Measurements from ENCODE around the gene PDGFA.

Gene PDGFA

DNA sequence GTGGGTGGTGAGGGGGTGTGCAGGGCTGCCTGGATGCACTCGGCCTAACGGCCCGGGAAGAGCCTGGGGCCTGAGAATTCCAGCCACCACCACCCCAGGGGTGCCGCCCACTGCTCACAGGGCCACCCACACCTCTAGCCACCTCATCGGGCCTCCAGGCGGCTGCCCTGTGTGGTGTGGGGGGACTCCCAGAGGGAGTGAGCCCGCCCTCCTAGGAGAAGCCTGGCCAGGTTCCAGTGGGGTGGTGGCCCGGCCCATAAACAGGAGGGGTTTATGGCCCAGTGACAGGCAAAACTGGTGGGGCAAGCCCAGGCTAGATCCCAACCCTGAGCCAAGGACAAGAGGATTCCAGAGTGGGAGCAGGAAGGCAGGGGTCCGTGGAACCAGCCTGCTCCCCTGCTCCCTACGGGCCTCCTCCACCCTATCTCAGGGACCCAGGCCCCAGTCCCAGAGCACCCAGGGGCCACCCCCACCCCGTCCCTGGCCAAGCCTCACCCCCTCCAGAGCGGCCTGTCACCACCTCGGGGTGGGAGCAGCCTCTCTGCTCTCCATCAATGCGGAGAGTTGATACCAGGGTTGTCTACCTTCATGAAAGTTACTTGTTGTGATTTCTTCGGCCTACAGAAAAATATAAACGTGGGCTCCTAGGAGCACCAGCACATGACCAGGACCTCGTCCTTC lies 20.2 kb upstream of the PDGFA start:
- no peak for DNase-seq (ENCODE audit: low spot score)
- Histone ChIP-seq H3K4me3 (no peak overlapping the region), H3K27ac (peak overlapping the region in 1 of 2 donors; percentile 85)
- TF ChIP-seq, protein P1, sequence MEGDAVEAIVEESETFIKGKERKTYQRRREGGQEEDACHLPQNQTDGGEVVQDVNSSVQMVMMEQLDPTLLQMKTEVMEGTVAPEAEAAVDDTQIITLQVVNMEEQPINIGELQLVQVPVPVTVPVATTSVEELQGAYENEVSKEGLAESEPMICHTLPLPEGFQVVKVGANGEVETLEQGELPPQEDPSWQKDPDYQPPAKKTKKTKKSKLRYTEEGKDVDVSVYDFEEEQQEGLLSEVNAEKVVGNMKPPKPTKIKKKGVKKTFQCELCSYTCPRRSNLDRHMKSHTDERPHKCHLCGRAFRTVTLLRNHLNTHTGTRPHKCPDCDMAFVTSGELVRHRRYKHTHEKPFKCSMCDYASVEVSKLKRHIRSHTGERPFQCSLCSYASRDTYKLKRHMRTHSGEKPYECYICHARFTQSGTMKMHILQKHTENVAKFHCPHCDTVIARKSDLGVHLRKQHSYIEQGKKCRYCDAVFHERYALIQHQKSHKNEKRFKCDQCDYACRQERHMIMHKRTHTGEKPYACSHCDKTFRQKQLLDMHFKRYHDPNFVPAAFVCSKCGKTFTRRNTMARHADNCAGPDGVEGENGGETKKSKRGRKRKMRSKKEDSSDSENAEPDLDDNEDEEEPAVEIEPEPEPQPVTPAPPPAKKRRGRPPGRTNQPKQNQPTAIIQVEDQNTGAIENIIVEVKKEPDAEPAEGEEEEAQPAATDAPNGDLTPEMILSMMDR (IDR thresholded peaks at IDR 0.05), result no peak

- TF ChIP-seq, protein P1 (IDR thresholded peaks at IDR 0.05), result no peak
- no peak overlapping the region for H3K4me3 ChIP-seq
- peak overlapping the region; percentile 35 to 85 for H3K27ac ChIP-seq
- DNase-seq (ENCODE audit: low spot score), result no peak
These were observed 19.4 kb upstream of the PDGFA start for GRCh38 chr7:538764-539685.

DNA sequence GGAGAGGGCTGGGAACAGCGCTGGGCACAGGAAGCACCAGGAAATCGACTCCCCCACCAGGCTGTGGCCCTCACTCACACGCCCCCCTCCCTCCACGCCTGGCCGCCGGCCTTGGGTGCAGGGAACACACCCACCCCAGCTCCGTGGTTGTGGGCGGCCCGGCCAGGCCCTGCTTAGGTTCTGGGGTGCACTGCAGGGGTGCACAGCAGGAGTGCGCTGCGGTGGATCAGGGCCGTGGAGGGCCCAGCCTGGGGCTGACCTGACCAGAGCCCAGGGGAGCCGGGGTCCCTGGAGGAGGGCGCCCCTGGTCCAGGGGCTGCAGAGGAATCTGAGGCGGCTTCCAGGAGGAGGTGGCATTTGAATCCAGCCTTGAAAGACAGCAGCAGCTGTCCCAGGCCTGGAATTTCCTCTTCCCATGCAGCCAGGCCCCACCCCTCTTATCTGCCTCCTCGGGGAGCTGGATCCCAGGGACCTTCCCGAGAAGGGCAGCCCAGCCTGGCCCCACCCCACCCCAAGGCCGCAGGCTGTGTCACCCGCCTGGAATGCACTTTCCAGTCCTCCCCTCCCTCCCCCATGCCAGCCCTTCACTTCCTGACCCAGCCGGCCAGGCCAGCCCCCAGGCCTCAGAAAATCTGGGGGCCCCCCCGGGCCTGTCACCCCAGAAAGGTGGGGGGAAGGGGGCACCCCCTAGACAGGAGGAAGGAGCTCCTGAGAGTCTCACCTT lies 18.4 kb upstream of the PDGFA start:
- no peak overlapping the region for H3K4me3 ChIP-seq
- H3K27ac ChIP-seq, result peak overlapping the region; percentile 35 to 85
- no peak for DNase-seq (ENCODE audit: low spot score)
- TF ChIP-seq, protein P1 (IDR thresholded peaks at IDR 0.05), result no peak

DNA sequence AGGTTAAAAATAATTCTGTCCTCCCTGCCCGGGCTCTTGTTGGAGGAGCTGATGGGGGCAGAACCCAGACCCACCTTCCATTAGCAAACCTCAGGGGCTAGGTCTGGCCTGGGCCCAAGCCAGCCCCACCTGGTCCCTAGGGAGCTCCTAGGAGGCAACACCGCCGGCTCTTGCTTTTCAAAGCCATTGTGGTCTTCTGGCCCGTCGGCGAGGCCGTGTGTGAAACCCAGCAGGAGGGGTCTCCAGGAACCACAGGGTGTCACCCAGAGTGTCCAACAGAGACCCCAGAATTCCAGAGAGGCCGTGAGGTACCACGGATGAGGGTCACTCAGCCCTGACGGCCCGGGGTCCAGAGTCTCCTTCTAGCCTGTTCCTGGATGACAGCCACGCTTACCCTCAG lies 16.6 kb upstream of the PDGFA start:
- TF ChIP-seq, protein P1 (IDR thresholded peaks at IDR 0.05), result no peak
- no peak overlapping the region for H3K4me3 ChIP-seq
- DNase-seq (ENCODE audit: low spot score), result no peak
- no peak overlapping the region for H3K27ac ChIP-seq

- DNase-seq (ENCODE audit: low spot score), result no peak
- Histone ChIP-seq H3K27ac (no peak overlapping the region), H3K4me3 (no peak overlapping the region)
- TF ChIP-seq, protein P1 (IDR thresholded peaks at IDR 0.05), result no peak
These were observed 15.3 kb upstream of the PDGFA start for GRCh38 chr7:534959-535358.

GRCh38 chr7:534075-534474 lies 14.4 kb upstream of the PDGFA start:
- Histone ChIP-seq H3K27ac (no peak overlapping the region), H3K4me3 (no peak overlapping the region)
- TF ChIP-seq, protein P1 (IDR thresholded peaks at IDR 0.05), result no peak
- DNase-seq (ENCODE audit: low spot score), result no peak
